Ovary (tissue), 9 donors: Measurements from ENCODE around the gene ROM1. TPM values are rescaled to one million over a fixed set of nuclear protein-coding genes. Genes with fewer than 3 reads are reported as not detected.
"Not testable (repeated sequence)": the region's sequence is repeated elsewhere in the genome, so short reads cannot be mapped to it uniquely, and the experiment has no call there.

ENCODE experiments used
- DNase-seq, 5 donors: peaks; one replicate each; pipeline ENCODE4 v3.0.0-alpha.2; 2019 to 2020
- H3K27ac ChIP-seq, 2 donors: fragments of 200-600 bp; one replicate each; pipeline versions ENCODE4 v1.5.1 to v1.8.0; 2019 to 2022
- H3K27me3 ChIP-seq: fragments of 200-600 bp; one replicate; pipeline ENCODE4 v1.8.0; 2022
- H3K36me3 ChIP-seq: fragments of 200-600 bp; sonication (generic); one replicate; pipeline ENCODE4 v1.5.1; 2019
- H3K4me1 ChIP-seq: one replicate; pipeline ENCODE4 v1.8.1; 2013; ENCODE audit warnings: mild to moderate bottlenecking, moderate library complexity; ENCODE audit not compliant: insufficient read depth
- H3K4me3 ChIP-seq: fragments of 200-600 bp; sonication (generic); one replicate; pipeline ENCODE4 v1.5.1; 2017
- H3K9me3 ChIP-seq, 2 donors: fragments of 200-600 bp in 1 of 2; sonication (generic) in 1 of 2; one replicate each; pipeline versions ENCODE4 v1.5.1 to v1.8.1; 2013 to 2019; ENCODE audit warnings: mild to moderate bottlenecking in 1 of 2, moderate library complexity in 1 of 2
- CTCF ChIP-seq, 3 donors: fragments of 450-650 bp in 2 of 3; fragments of 200-600 bp in 1 of 3; IDR thresholded peaks; one replicate each; pipeline versions ENCODE4 v1.5.1 to v1.8.0; 2016 to 2022; ENCODE audit warnings: antibody characterized with exemption in 3 of 3, mild to moderate bottlenecking in 1 of 3
- EP300 ChIP-seq: sonication (generic); formaldehyde crosslinking; IDR thresholded peaks from one replicate; pipeline ENCODE4 v1.6.1; 2017; ENCODE audit warnings: antibody characterized with exemption
- POLR2A ChIP-seq: fragments of 450-650 bp; IDR thresholded peaks from one replicate; pipeline ENCODE4 v1.6.1; 2017; ENCODE audit warnings: antibody characterized with exemption, mild to moderate bottlenecking, moderate library complexity
- WGBS, 3 donors: extraction: QIAGEN DNeasy Blood & Tissue Kit in 1 of 3; methylation state at CpG; one replicate each; pipeline versions ENCODE4 v1.1.5 to v1.1.7; 2013 to 2017; 5-methylcytosine and 5-hydroxymethylcytosine counted together
- intact Hi-C, 4 donors: fragments of 100-400 bp; cut with DNase I; formaldehyde crosslinking; loops; one replicate each; pipeline versions ENCODE4 v1.11.0 to v1.15.1; 2022 to 2023
- polyA plus RNA-seq, 2 donors: library from polyadenylated mRNA; stranded (reverse); fragments of 200-250 nt in 1 of 2; fragments of 350-450 nt in 1 of 2; fragmentation: Illumina TruSeq in 1 of 2; extraction: RNeasy Lipid Tissue Mini Kit (QIAGEN cat#74804) in 1 of 2; gene quantifications; one replicate each; pipeline ENCODE4 v1.2.3, GENCODE V29; 2013 to 2014
- total RNA-seq, 7 donors: library from RNA; depleted of rRNA in 2 of 7; stranded (reverse); fragments of >200 nt in 2 of 7; fragmentation: NEBNext Ultra II Directional in 3 of 7; extraction: Animal tissue kit (Norgen Biotek cat#: 25700) in 3 of 7; gene quantifications; one replicate each; pipeline versions ENCODE4 v1.1.0 to v1.2.4, GENCODE V29; 2016 to 2023
- donor health status: DM: no; HTN: no; CAD: no; lungs with moderate emphysema.
- donor health status: DM: no; HTN: no; CAD: no.
- donor health status: Bipolar disorder and iron deficiency.
- donor health status: DM: yes; HTN: yes; CAD: no.
- donor health status: DM: no; HTN: no; CAD: no.
- donor health status: DM: yes; HTN: yes; CAD: no.

ROM1 gene
- total and polyA plus RNA-seq, 9 donors: 9.2 to 22.4 (median 10.8) TPM

GRCh38 chr11:62613291-62613778 is 278 bp downstream of the ROM1 start:
- no peaks in the 10 kb centered on the region for H3K9me3 ChIP-seq
- peak overlapping the region; percentile 91 to 98 for H3K27ac ChIP-seq
- peak overlapping the region; percentile 70 for H3K4me3 ChIP-seq
- 44 to 48% (median 45%) methylated on average over 7 to 15 of the region's 15 CpGs for WGBS, 3 donors
- no peak for TF ChIP-seq CTCF (IDR thresholded peaks at IDR 0.05)
- TF ChIP-seq EP300: no peak
- no peak for TF ChIP-seq POLR2A
- H3K36me3 ChIP-seq: no peaks in the 10 kb centered on the region
- intact Hi-C loops: no loop called here
- H3K4me1 ChIP-seq: peaks cover 11% of the 10 kb centered on the region
- DNase-seq: peak in 1 of 5 donors; percentile 55
- H3K27me3 ChIP-seq: no peaks in the 10 kb centered on the region

- no peak for TF ChIP-seq CTCF (IDR thresholded peaks at IDR 0.05)
- no peak for TF ChIP-seq EP300
- no peak for TF ChIP-seq POLR2A
These were observed 1.2 kb downstream of the ROM1 start for GRCh38 chr11:62614275-62614674.

GRCh38 chr11:62615521-62615920 is 2.5 kb downstream of the ROM1 start:
- no peak for DNase-seq
- no peaks in the 10 kb centered on the region for H3K27me3 ChIP-seq
- no peak for TF ChIP-seq EP300
- TF ChIP-seq CTCF (IDR thresholded peaks at IDR 0.05): no peak
- intact Hi-C loops: no loop called here
- H3K4me1 ChIP-seq: peaks cover 12% of the 10 kb centered on the region
- no peak overlapping the region for H3K27ac ChIP-seq
- WGBS, 3 donors: 80 to 87% (median 82%) methylated on average over 7 of the region's 7 CpGs
- H3K4me3 ChIP-seq: no peak overlapping the region
- H3K9me3 ChIP-seq: no peaks in the 10 kb centered on the region
- no peaks in the 10 kb centered on the region for H3K36me3 ChIP-seq

More at GRCh38 chr11:62614275-62614674, 1.2 kb downstream of the ROM1 start:
- intact Hi-C loops: no loop called here
- Histone ChIP-seq H3K27ac (peak overlapping the region in 1 of 2 donors; percentile 98), H3K27me3 (no peaks in the 10 kb centered on the region), H3K9me3 (no peaks in the 10 kb centered on the region), H3K4me1 (peaks cover 11% of the 10 kb centered on the region), H3K36me3 (no peaks in the 10 kb centered on the region), H3K4me3 (no peak overlapping the region)
- 64 to 76% (median 67%) methylated on average over 8 of the region's 8 CpGs for WGBS, 3 donors
- DNase-seq: no peak

GRCh38 chr11:62616957-62617356 is 3.9 kb downstream of the ROM1 start:
- H3K9me3 ChIP-seq, DNase-seq, H3K4me3 ChIP-seq, H3K27me3 ChIP-seq, H3K4me1 ChIP-seq, H3K27ac ChIP-seq, H3K36me3 ChIP-seq, intact Hi-C loops: not testable (repeated sequence)
- 87 to 97% (median 90%) methylated on average over 14 of the region's 14 CpGs for WGBS, 3 donors

- WGBS, 3 donors: 21 to 27% (median 24%) methylated on average over 8 of the region's 8 CpGs
- no peaks in the 10 kb centered on the region for H3K27me3 ChIP-seq
- intact Hi-C loops: no loop called here
- TF ChIP-seq CTCF (IDR thresholded peaks at IDR 0.05) (no peak), POLR2A (no peak), EP300 (no peak)
- H3K4me3 ChIP-seq: peak overlapping the region; percentile 76
- no peaks in the 10 kb centered on the region for H3K36me3 ChIP-seq
- no peak for DNase-seq
- H3K9me3 ChIP-seq: no peaks in the 10 kb centered on the region
- H3K27ac ChIP-seq: peak overlapping the region in 1 of 2 donors; percentile 69
- H3K4me1 ChIP-seq: peaks cover 1% of the 10 kb centered on the region
These were observed 8.0 kb downstream of the ROM1 start for GRCh38 chr11:62621027-62621566.
